Vagina (tissue), 2 donors: Measurements from ENCODE around the gene SLC10A3. TPM values are rescaled to one million over a fixed set of nuclear protein-coding genes. Genes with fewer than 3 reads are reported as not detected.

Experiments used
- DNase-seq, 2 donors: peaks; one replicate each; pipeline ENCODE4 v3.0.0-alpha.2; 2017; ENCODE audit errors: extremely low spot score in 2 of 2
- H3K27ac ChIP-seq: fragments of 200-600 bp; sonication (generic); one replicate; pipeline ENCODE4 v1.5.1; 2019
- H3K27me3 ChIP-seq: fragments of 200-600 bp; sonication (generic); one replicate; pipeline ENCODE4 v1.5.1; 2019
- H3K36me3 ChIP-seq, 2 donors: fragments of 200-600 bp; sonication (generic); one replicate each; pipeline ENCODE4 v1.5.1; 2017 to 2019
- H3K4me1 ChIP-seq: fragments of 200-600 bp; sonication (generic); one replicate; pipeline ENCODE4 v1.5.1; 2019
- H3K4me3 ChIP-seq, 2 donors: fragments of 200-600 bp; sonication (generic); 1 replicate in 1 of 2; 2 replicates in 1 of 2; pipeline ENCODE4 v1.5.1; 2016 to 2019
- H3K9me3 ChIP-seq: fragments of 200-600 bp; sonication (generic); one replicate; pipeline ENCODE4 v1.5.1; 2019
- CTCF ChIP-seq, 3 experiments: fragments of 450-650 bp in 2 of 3; fragments of 200-600 bp in 1 of 3; sonication (generic) in 1 of 3; IDR thresholded peaks; one replicate each; pipeline ENCODE4 v1.5.1; 2017 to 2019; ENCODE audit warnings: antibody characterized with exemption in 3 of 3, mild to moderate bottlenecking in 2 of 3, moderate library complexity in 2 of 3
- POLR2A ChIP-seq, 2 donors: fragments of 450-650 bp; IDR thresholded peaks; one replicate each; pipeline ENCODE4 v1.6.1; 2017; ENCODE audit warnings: antibody characterized with exemption in 2 of 2, mild to moderate bottlenecking in 2 of 2, moderate library complexity in 2 of 2
- POLR2AphosphoS5 ChIP-seq, 2 donors: sonication (generic); formaldehyde crosslinking; IDR thresholded peaks; one replicate each; pipeline ENCODE4 v1.9.0; 2017; ENCODE audit warnings: antibody characterized with exemption in 2 of 2, mild to moderate bottlenecking in 2 of 2, low read depth in 1 of 2; ENCODE audit not compliant: insufficient read depth in 1 of 2
- intact Hi-C: fragments of 100-400 bp; cut with DNase I; formaldehyde crosslinking; loops from one replicate; pipeline ENCODE4 v1.15.1; 2023
- total RNA-seq: library from RNA; depleted of rRNA; stranded (reverse); fragments of >200 nt; gene quantifications from one replicate; pipeline ENCODE4 v1.2.3, GENCODE V29; 2016

SLC10A3 gene
- total RNA-seq, 1 donor from 2014 or later = 28.2 TPM

- DNase-seq = no peak
- H3K4me3 ChIP-seq = no peak overlapping the region
- H3K4me1 ChIP-seq = peaks cover 4% of the 10 kb centered on the region
- H3K36me3 ChIP-seq = no peaks in the 10 kb centered on the region
- H3K27me3 ChIP-seq = no peaks in the 10 kb centered on the region
- intact Hi-C loops = no loop called here
- H3K27ac ChIP-seq = no peak overlapping the region
- no peaks in the 10 kb centered on the region for H3K9me3 ChIP-seq
- no peak for TF ChIP-seq CTCF (IDR thresholded peaks at IDR 0.05)
These were observed 4.3 kb upstream of the SLC10A3 start for GRCh38 chrX:154494715-154495114.

GRCh38 chrX:154490021-154490413 lies 412 bp downstream of the SLC10A3 start:
- TF ChIP-seq CTCF (IDR thresholded peaks at IDR 0.05) (no peak), POLR2AphosphoS5 (IDR thresholded peaks at IDR 0.05; ENCODE audit: insufficient read depth in 1 of 2, low read depth in 1 of 2) (no peak), POLR2A (IDR thresholded peaks at IDR 0.05) (no peak)
- Histone ChIP-seq H3K36me3 (peaks cover 0 to 4% of the 10 kb centered on the region in 2 donors), H3K27me3 (no peaks in the 10 kb centered on the region), H3K27ac (peak overlapping the region; percentile 90), H3K4me3 (peak overlapping the region; percentile 59 to 72), H3K9me3 (no peaks in the 10 kb centered on the region), H3K4me1 (peaks cover 23% of the 10 kb centered on the region)
- DNase-seq = no peak
- intact Hi-C loops = no loop called here

- peaks cover 0 to 4% of the 10 kb centered on the region in 2 donors for H3K36me3 ChIP-seq
- peaks cover 29% of the 10 kb centered on the region for H3K4me1 ChIP-seq
- H3K27ac ChIP-seq = peak overlapping the region; percentile 90
- no peaks in the 10 kb centered on the region for H3K9me3 ChIP-seq
- peak overlapping the region; percentile 59 to 72 for H3K4me3 ChIP-seq
- no peak for TF ChIP-seq CTCF (IDR thresholded peaks at IDR 0.05)
- no peak for TF ChIP-seq POLR2AphosphoS5 (IDR thresholded peaks at IDR 0.05; ENCODE audit: insufficient read depth in 1 of 2, low read depth in 1 of 2)
- no peak for TF ChIP-seq POLR2A (IDR thresholded peaks at IDR 0.05)
- no peaks in the 10 kb centered on the region for H3K27me3 ChIP-seq
- no peak for DNase-seq
- intact Hi-C loops = no loop called here
These were observed 1.2 kb downstream of the SLC10A3 start for GRCh38 chrX:154489182-154489581.

- Histone ChIP-seq H3K4me1 (peaks cover 29% of the 10 kb centered on the region), H3K27me3 (no peaks in the 10 kb centered on the region), H3K27ac (no peak overlapping the region), H3K4me3 (no peak overlapping the region), H3K9me3 (no peaks in the 10 kb centered on the region), H3K36me3 (peaks cover 0 to 4% of the 10 kb centered on the region in 2 donors)
- intact Hi-C loops = no loop called here
- DNase-seq = no peak
- TF ChIP-seq CTCF (IDR thresholded peaks at IDR 0.05) (no peak), POLR2AphosphoS5 (IDR thresholded peaks at IDR 0.05; ENCODE audit: insufficient read depth in 1 of 2, low read depth in 1 of 2) (no peak), POLR2A (IDR thresholded peaks at IDR 0.05) (no peak)
These were observed 1.9 kb downstream of the SLC10A3 start for GRCh38 chrX:154488336-154489075.

GRCh38 chrX:154487518-154488290 lies 2.7 kb downstream of the SLC10A3 start:
- Histone ChIP-seq H3K36me3 (peaks cover 0 to 4% of the 10 kb centered on the region in 2 donors), H3K4me1 (peaks cover 29% of the 10 kb centered on the region), H3K9me3 (no peaks in the 10 kb centered on the region), H3K27ac (peak overlapping the region; percentile 81), H3K4me3 (no peak overlapping the region), H3K27me3 (no peaks in the 10 kb centered on the region)
- no peak for DNase-seq
- intact Hi-C loops = no loop called here
- TF ChIP-seq POLR2A (IDR thresholded peaks at IDR 0.05) = no peak
- TF ChIP-seq CTCF (IDR thresholded peaks at IDR 0.05) = no peak
- TF ChIP-seq POLR2AphosphoS5 (IDR thresholded peaks at IDR 0.05; ENCODE audit: insufficient read depth in 1 of 2, low read depth in 1 of 2) = no peak
